Muscle layer of duodenum (tissue), 2 donors: ENCODE measurements around the gene R3HDM4.
"Not testable (repeated sequence)": the region's sequence is repeated elsewhere in the genome, so short reads cannot be mapped to it uniquely, and the experiment has no call there.

Experiments
- H3K27ac ChIP-seq: one replicate; pipeline ENCODE4 v1.7.0; 2013; ENCODE audit warnings: mild to moderate bottlenecking, low read length
- H3K27me3 ChIP-seq: one replicate; pipeline ENCODE4 v1.7.0; 2013; ENCODE audit warnings: low read depth, mild to moderate bottlenecking, control low read depth, low read length
- H3K36me3 ChIP-seq, 2 donors: one replicate each; pipeline ENCODE4 v1.7.0; 2013; ENCODE audit warnings: low read length in 2 of 2, control low read depth in 1 of 2, mild to moderate bottlenecking in 1 of 2; ENCODE audit not compliant: insufficient read depth in 2 of 2, control insufficient read depth in 1 of 2
- H3K4me1 ChIP-seq, 2 donors: one replicate each; pipeline ENCODE4 v1.7.0; 2013; ENCODE audit warnings: low read length in 2 of 2, mild to moderate bottlenecking in 2 of 2, control low read depth in 1 of 2, moderate library complexity in 1 of 2; ENCODE audit not compliant: insufficient read depth in 2 of 2, control insufficient read depth in 1 of 2
- H3K4me3 ChIP-seq, 2 donors: one replicate each; pipeline ENCODE4 v1.7.0; 2013; ENCODE audit warnings: low read length in 2 of 2, low read depth in 1 of 2, mild to moderate bottlenecking in 1 of 2
- H3K9me3 ChIP-seq, 2 donors: one replicate each; pipeline ENCODE4 v1.7.0; 2013; ENCODE audit warnings: low read length in 2 of 2, control low read depth in 1 of 2, mild to moderate bottlenecking in 1 of 2; ENCODE audit not compliant: control insufficient read depth in 1 of 2
- donor health status: healthy.

The R3HDM4 gene

DNA sequence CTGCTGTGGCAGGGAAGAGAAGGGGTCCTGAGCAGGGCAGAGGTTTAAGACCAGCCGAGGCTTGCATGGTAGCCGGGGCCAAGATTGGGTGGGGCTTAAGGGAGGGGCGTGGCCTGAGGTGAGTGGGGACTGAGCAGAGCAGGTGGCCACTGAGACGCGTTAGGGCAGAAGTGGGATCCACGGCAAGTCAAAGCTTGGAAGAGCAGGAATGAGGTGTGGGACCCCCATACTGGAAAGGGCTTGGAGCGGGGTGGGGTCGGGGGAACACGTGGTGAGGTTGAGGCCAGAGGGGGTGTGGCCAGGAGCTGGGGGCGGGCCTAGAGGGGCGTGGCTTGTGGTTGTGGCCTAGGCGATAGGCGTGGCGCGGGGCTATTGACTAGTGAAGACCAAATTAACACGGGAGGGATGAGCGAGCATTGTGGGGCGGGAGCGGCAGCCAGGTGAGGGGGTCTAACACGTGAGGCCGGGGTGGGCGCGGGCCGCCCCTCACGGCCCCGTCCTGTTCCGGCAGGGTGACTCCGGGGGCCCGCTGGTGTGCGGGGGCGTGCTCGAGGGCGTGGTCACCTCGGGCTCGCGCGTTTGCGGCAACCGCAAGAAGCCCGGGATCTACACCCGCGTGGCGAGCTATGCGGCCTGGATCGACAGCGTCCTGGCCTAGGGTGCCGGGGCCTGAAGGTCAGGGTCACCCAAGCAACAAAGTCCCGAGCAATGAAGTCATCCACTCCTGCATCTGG lies 50.3 kb downstream of the R3HDM4 start:
- H3K27ac ChIP-seq = no peak overlapping the region
- peaks cover 1 to 3% of the 10 kb centered on the region in 2 donors for H3K36me3 ChIP-seq
- peaks cover 0 to 15% of the 10 kb centered on the region in 2 donors for H3K4me1 ChIP-seq
- H3K4me3 ChIP-seq = no peak overlapping the region
- H3K27me3 ChIP-seq = no peaks in the 10 kb centered on the region
- no peaks in the 10 kb centered on the region for H3K9me3 ChIP-seq

GRCh38 chr19:861756-862580 lies 51.1 kb downstream of the R3HDM4 start:
- H3K36me3 ChIP-seq = no peaks in the 10 kb centered on the region
- H3K27me3 ChIP-seq = no peaks in the 10 kb centered on the region
- peak overlapping the region in 1 of 2 donors; percentile 41 for H3K4me3 ChIP-seq
- H3K4me1 ChIP-seq = peaks cover 0 to 15% of the 10 kb centered on the region in 2 donors
- no peaks in the 10 kb centered on the region for H3K9me3 ChIP-seq
- H3K27ac ChIP-seq = no peak overlapping the region

- Histone ChIP-seq H3K36me3 (no peaks in the 10 kb centered on the region), H3K4me1 (peaks cover 0 to 15% of the 10 kb centered on the region in 2 donors), H3K27me3 (no peaks in the 10 kb centered on the region), H3K27ac (no peak overlapping the region), H3K9me3 (no peaks in the 10 kb centered on the region), H3K4me3 (peak overlapping the region in 1 of 2 donors; percentile 58)
Measured at GRCh38 chr19:861141-861755, 51.8 kb downstream of the R3HDM4 start.

DNA sequence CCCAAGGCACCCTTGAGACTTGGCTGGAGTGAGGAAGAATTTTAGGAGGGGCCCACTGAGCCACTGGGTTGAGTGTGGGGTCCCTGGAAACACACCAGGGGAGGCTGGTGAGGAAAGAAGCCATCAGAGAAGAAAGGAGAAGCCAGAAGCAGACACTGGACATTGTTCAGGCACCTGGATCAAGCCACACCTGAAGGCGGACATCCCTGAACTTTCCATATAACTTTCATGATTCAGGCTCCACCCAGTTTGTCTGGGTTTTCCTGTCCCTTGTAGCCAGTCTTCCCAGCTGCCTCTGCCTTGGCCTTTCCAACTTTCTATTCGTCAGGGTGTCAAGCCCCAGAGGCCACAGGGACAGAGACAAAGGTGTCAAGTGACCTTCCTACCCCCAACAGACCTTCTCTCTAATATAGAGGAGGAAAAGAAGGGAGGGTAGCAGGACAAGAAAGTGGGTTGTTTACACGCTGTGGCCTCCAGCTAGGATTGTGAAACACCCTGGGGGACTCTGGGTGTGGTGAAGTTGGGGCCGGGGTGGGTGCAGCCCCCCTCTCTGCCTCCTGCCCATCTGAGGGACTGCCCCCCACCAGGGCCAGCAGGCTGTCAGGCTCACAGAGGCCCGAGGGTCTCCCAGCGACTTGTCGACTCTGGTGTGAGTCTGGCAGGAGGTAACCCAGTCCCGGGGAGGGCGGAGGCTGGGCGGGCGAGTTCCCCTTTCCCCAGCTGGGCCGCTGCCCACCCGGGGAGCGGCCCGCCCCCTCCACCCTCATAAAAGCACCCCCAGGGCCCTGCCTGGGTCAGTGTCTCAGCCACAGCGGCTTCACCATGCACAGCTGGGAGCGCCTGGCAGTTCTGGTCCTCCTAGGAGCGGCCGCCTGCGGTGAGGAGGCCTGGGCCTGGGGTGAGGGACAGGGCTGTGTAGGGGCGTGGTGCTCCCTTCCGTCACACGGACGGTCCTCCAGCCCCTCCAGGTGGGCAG lies 53.9 kb downstream of the R3HDM4 start, which contains the start of gene CFD:
TSS of gene CFD (plus strand) at position 797 of the 976 bp plus-strand sequence. CDS start at position 823, 26 bp downstream.
- no peaks in the 10 kb centered on the region for H3K36me3 ChIP-seq
- peak within 1 kb of the TSS; percentile 28 to 58 for H3K4me3 ChIP-seq
- H3K4me1 ChIP-seq = peaks cover 0 to 15% of the 10 kb centered on the region in 2 donors
- H3K27me3 ChIP-seq = no peaks in the 10 kb centered on the region
- no peaks in the 10 kb centered on the region for H3K9me3 ChIP-seq
- no peak within 1 kb of the TSS for H3K27ac ChIP-seq

GRCh38 chr19:858284-858683 lies 54.7 kb downstream of the R3HDM4 start:
- H3K27me3 ChIP-seq = no peaks in the 10 kb centered on the region
- H3K4me1 ChIP-seq = peaks cover 0 to 15% of the 10 kb centered on the region in 2 donors
- H3K27ac ChIP-seq = no peak overlapping the region
- H3K4me3 ChIP-seq = no peak overlapping the region
- no peaks in the 10 kb centered on the region for H3K36me3 ChIP-seq
- no peaks in the 10 kb centered on the region for H3K9me3 ChIP-seq

DNA sequence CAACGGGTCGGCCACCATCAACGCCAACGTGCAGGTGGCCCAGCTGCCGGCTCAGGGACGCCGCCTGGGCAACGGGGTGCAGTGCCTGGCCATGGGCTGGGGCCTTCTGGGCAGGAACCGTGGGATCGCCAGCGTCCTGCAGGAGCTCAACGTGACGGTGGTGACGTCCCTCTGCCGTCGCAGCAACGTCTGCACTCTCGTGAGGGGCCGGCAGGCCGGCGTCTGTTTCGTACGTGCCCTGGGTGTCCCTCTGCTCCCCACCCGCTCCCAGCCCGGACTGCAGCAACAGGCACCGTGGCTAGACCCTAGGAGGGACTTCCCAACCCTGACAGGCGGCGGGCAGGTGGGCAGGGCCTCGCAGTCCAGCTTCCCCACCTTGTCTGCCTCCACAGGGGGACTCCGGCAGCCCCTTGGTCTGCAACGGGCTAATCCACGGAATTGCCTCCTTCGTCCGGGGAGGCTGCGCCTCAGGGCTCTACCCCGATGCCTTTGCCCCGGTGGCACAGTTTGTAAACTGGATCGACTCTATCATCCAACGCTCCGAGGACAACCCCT lies 57.4 kb downstream of the R3HDM4 start:
- Histone ChIP-seq H3K27me3 (no peaks in the 10 kb centered on the region), H3K27ac (no peak overlapping the region), H3K36me3 (no peaks in the 10 kb centered on the region), H3K4me1 (peaks cover 0 to 14% of the 10 kb centered on the region in 2 donors), H3K9me3 (no peaks in the 10 kb centered on the region), H3K4me3 (no peak overlapping the region)

- Histone ChIP-seq H3K27me3 (no peaks in the 10 kb centered on the region), H3K4me3 (no peak overlapping the region), H3K4me1 (peaks cover 0 to 16% of the 10 kb centered on the region in 2 donors), H3K36me3 (no peaks in the 10 kb centered on the region), H3K27ac (no peak overlapping the region), H3K9me3 (no peaks in the 10 kb centered on the region)
Measured at GRCh38 chr19:855142-855541, 57.9 kb downstream of the R3HDM4 start.

- no peak overlapping the region for H3K27ac ChIP-seq
- H3K9me3 ChIP-seq = no peaks in the 10 kb centered on the region
- H3K4me1 ChIP-seq = peaks cover 0 to 14% of the 10 kb centered on the region in 2 donors
- no peaks in the 10 kb centered on the region for H3K27me3 ChIP-seq
- no peaks in the 10 kb centered on the region for H3K36me3 ChIP-seq
- no peak overlapping the region for H3K4me3 ChIP-seq
Measured at GRCh38 chr19:854549-854948, 58.5 kb downstream of the R3HDM4 start.

- H3K4me3 ChIP-seq, H3K27ac ChIP-seq, H3K27me3 ChIP-seq, H3K9me3 ChIP-seq, H3K36me3 ChIP-seq: not testable (repeated sequence)
- H3K4me1 ChIP-seq = peaks cover 0 to 12% of the 10 kb centered on the region in 2 donors
Measured at GRCh38 chr19:853614-854220, 59.3 kb downstream of the R3HDM4 start.

DNA sequence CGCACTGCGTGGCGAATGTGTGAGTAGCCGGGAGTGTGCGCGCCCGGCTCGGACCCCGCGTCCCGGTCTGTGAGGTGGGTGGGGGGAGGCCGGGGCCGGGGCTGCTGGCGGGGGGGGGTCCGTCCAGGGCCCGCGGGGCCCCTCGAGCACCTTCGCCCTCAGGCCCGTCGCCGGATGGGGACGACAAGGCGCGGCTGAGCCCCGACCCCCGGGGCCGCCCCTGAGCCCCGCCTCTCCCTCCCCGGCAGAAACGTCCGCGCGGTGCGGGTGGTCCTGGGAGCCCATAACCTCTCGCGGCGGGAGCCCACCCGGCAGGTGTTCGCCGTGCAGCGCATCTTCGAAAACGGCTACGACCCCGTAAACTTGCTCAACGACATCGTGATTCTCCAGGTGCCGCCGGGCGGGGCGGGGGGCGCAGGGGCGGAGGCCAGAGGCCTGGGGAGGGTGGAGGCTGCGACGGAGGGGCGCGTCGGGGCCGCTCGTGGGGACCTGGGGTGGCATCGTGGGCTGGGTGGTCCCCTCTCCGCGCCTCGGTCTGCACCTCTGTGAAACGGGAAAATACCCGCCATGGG lies 59.9 kb downstream of the R3HDM4 start:
- H3K4me3 ChIP-seq = no peak overlapping the region
- no peak overlapping the region for H3K27ac ChIP-seq
- H3K36me3 ChIP-seq = no peaks in the 10 kb centered on the region
- H3K4me1 ChIP-seq = peaks cover 0 to 12% of the 10 kb centered on the region in 2 donors
- H3K27me3 ChIP-seq = no peaks in the 10 kb centered on the region
- H3K9me3 ChIP-seq = no peaks in the 10 kb centered on the region
